Smooth muscle cell (in vitro differentiated cells): Measurements from ENCODE around the gene KRTAP13-2. TPM values are rescaled to one million over a fixed set of nuclear protein-coding genes. Genes with fewer than 3 reads are reported as not detected.

Experiments used
- DNase-seq: peaks from one replicate; lab custom pipeline; 2025; ENCODE audit not compliant: unreplicated experiment; lab: John Stamatoyannopoulos, UW
- H2AFZ ChIP-seq: fragments of 200-600 bp; sonication (generic); 2 replicates; pipeline ENCODE4 v1.6.0; 2016; ENCODE audit warnings: antibody characterized with exemption, low read depth, mild to moderate bottlenecking
- H3F3A ChIP-seq: fragments of 200-600 bp; sonication (generic); 2 replicates; pipeline ENCODE4 v1.6.0; 2017; ENCODE audit warnings: antibody characterized with exemption, low read depth
- H3K27ac ChIP-seq: fragments of 200-600 bp; sonication (generic); 2 replicates; pipeline ENCODE4 v1.5.1; 2016; ENCODE audit warnings: low read depth, mild to moderate bottlenecking
- H3K27me3 ChIP-seq: fragments of 200-600 bp; sonication (generic); 2 replicates; pipeline ENCODE4 v1.6.1; 2016; ENCODE audit warnings: low read depth, mild to moderate bottlenecking
- H3K36me3 ChIP-seq: fragments of 200-600 bp; sonication (generic); 2 replicates; pipeline ENCODE4 v1.5.1; 2016; ENCODE audit warnings: low read depth
- H3K4me1 ChIP-seq: fragments of 200-600 bp; sonication (generic); 2 replicates; pipeline ENCODE4 v1.5.1; 2016; ENCODE audit warnings: low read depth
- H3K4me2 ChIP-seq: fragments of 200-600 bp; sonication (generic); 2 replicates; pipeline ENCODE4 v1.6.0; 2016; ENCODE audit warnings: mild to moderate bottlenecking
- H3K4me3 ChIP-seq: fragments of 200-600 bp; sonication (generic); 2 replicates; pipeline ENCODE4 v1.5.1; 2016; ENCODE audit warnings: mild to moderate bottlenecking
- H3K79me2 ChIP-seq: fragments of 200-600 bp; sonication (generic); 2 replicates; pipeline ENCODE4 v1.6.0; 2016; ENCODE audit warnings: low read depth, mild to moderate bottlenecking
- H3K9ac ChIP-seq: fragments of 200-600 bp; sonication (generic); 2 replicates; pipeline ENCODE4 v1.6.0; 2016; ENCODE audit warnings: low read depth
- H3K9me3 ChIP-seq: fragments of 200-600 bp; sonication (generic); replicated peaks from 2 replicates; pipeline ENCODE4 v1.5.1; 2016; ENCODE audit warnings: low read depth
- H4K20me1 ChIP-seq: fragments of 200-600 bp; sonication (generic); 2 replicates; pipeline ENCODE4 v1.6.0; 2016; ENCODE audit warnings: low read depth
- CTCF ChIP-seq: fragments of 200-600 bp; sonication (generic); IDR thresholded peaks from 2 replicates; pipeline ENCODE4 v1.5.1; 2017; ENCODE audit warnings: borderline replicate concordance, mild to moderate bottlenecking, antibody characterized with exemption; ENCODE audit not compliant: insufficient read depth, poor library complexity, severe bottlenecking
- WGBS: methylation state at CpG from one replicate; pipeline ENCODE4 v1.1.7; 2016; ENCODE audit warnings: low lambda C conversion rate; 5-methylcytosine and 5-hydroxymethylcytosine counted together
- polyA plus RNA-seq: library from polyadenylated mRNA; unstranded; fragments of >200 nt; fragmentation: Nextera tagmentation; extraction: Ambion mirVana; gene quantifications from 2 replicates; pipeline ENCODE4 v1.2.1, GENCODE V29; 2016
- total RNA-seq: library from RNA; depleted of rRNA; stranded (reverse); fragments of >200 nt; gene quantifications from 2 replicates; pipeline ENCODE4 v1.2.3, GENCODE V29; 2014

Gene KRTAP13-2
- total and polyA plus RNA-seq, 2 experiments from 2014 or later: not detected

- WGBS: 95% methylated on average over 6 of the region's 6 CpGs
- Histone ChIP-seq H2AFZ (peak within 1 kb of the TSS; percentile 39), H3K27me3 (no peaks in the 10 kb centered on the region), H4K20me1 (no peaks in the 10 kb centered on the region), H3K9me3 (no peaks in the 10 kb centered on the region), H3K9ac (no peak within 1 kb of the TSS), H3K79me2 (no peaks in the 10 kb centered on the region), H3K4me1 (peaks cover 4% of the 10 kb centered on the region), H3K4me2 (peak within 1 kb of the TSS; percentile 28), H3K36me3 (no peaks in the 10 kb centered on the region), H3K4me3 (no peak within 1 kb of the TSS), H3F3A (no peaks in the 10 kb centered on the region), H3K27ac (peak within 1 kb of the TSS; percentile 67)
- DNase-seq: no peak
- TF ChIP-seq CTCF: no peak
These were observed 34.8 kb downstream of the KRTAP13-2 start, which contains the start of gene KRTAP27-1 for GRCh38 chr21:30337276-30337744. Gene KRTAP27-1, minus strand, starts transcription at chr21:30337694. Its CDS starts 26 bp downstream, at chr21:30337668.

GRCh38 chr21:30336596-30336995 lies 35.5 kb downstream of the KRTAP13-2 start:
- H3F3A ChIP-seq: no peaks in the 10 kb centered on the region
- no peak for DNase-seq
- no peaks in the 10 kb centered on the region for H3K79me2 ChIP-seq
- 49% methylated on average over 2 of the region's 2 CpGs for WGBS
- H3K9ac ChIP-seq: no peak overlapping the region
- peaks cover 4% of the 10 kb centered on the region for H3K4me1 ChIP-seq
- no peaks in the 10 kb centered on the region for H3K9me3 ChIP-seq
- H3K27ac ChIP-seq: peak overlapping the region; percentile 67
- H3K4me2 ChIP-seq: peak overlapping the region; percentile 28
- no peak overlapping the region for H3K4me3 ChIP-seq
- no peaks in the 10 kb centered on the region for H3K27me3 ChIP-seq
- no peaks in the 10 kb centered on the region for H3K36me3 ChIP-seq
- no peak for TF ChIP-seq CTCF
- H4K20me1 ChIP-seq: no peaks in the 10 kb centered on the region
- H2AFZ ChIP-seq: peak overlapping the region; percentile 39

- H3K27ac ChIP-seq: no peak overlapping the region
- H3K4me2 ChIP-seq: no peak overlapping the region
- 92% methylated on average over 3 of the region's 3 CpGs for WGBS
- no peaks in the 10 kb centered on the region for H3K36me3 ChIP-seq
- no peak for DNase-seq
- H3K4me1 ChIP-seq: peaks cover 4% of the 10 kb centered on the region
- TF ChIP-seq CTCF: no peak
- H2AFZ ChIP-seq: no peak overlapping the region
- H4K20me1 ChIP-seq: no peaks in the 10 kb centered on the region
- H3K79me2 ChIP-seq: no peaks in the 10 kb centered on the region
- H3K9ac ChIP-seq: no peak overlapping the region
- no peak overlapping the region for H3K4me3 ChIP-seq
- H3K27me3 ChIP-seq: no peaks in the 10 kb centered on the region
- H3F3A ChIP-seq: no peaks in the 10 kb centered on the region
- no peaks in the 10 kb centered on the region for H3K9me3 ChIP-seq
These were observed 38.3 kb downstream of the KRTAP13-2 start for GRCh38 chr21:30333736-30334135.

GRCh38 chr21:30332681-30333080 lies 39.4 kb downstream of the KRTAP13-2 start:
- no peaks in the 10 kb centered on the region for H4K20me1 ChIP-seq
- H3K9ac ChIP-seq: no peak overlapping the region
- no peaks in the 10 kb centered on the region for H3K36me3 ChIP-seq
- H3K4me3 ChIP-seq: no peak overlapping the region
- no peak overlapping the region for H2AFZ ChIP-seq
- H3K4me2 ChIP-seq: no peak overlapping the region
- no peaks in the 10 kb centered on the region for H3K27me3 ChIP-seq
- no peaks in the 10 kb centered on the region for H3F3A ChIP-seq
- WGBS: 89% methylated on average over 2 of the region's 2 CpGs
- H3K27ac ChIP-seq: no peak overlapping the region
- H3K4me1 ChIP-seq: peaks cover 4% of the 10 kb centered on the region
- no peak for DNase-seq
- no peaks in the 10 kb centered on the region for H3K79me2 ChIP-seq
- TF ChIP-seq CTCF: no peak
- H3K9me3 ChIP-seq: no peaks in the 10 kb centered on the region
